BLaER1 (cell line): ENCODE data around the gene ADAT1.
A peak's percentile ranks its signal among the peaks of the same experiment; 100 is the strongest.

Experiments
- H3K27ac ChIP-seq: shearing (Covaris generic); formaldehyde crosslinking; 2 replicates; pipeline ENCODE4 v1.8.1; 2022
- H3K27me3 ChIP-seq: shearing (Covaris generic); formaldehyde crosslinking; 2 replicates; pipeline ENCODE4 v1.8.1; 2022
- H3K36me3 ChIP-seq: shearing (Covaris generic); formaldehyde crosslinking; 2 replicates; pipeline ENCODE4 v1.8.1; 2022
- H3K4me1 ChIP-seq: shearing (Covaris generic); formaldehyde crosslinking; 2 replicates; pipeline ENCODE4 v1.8.1; 2022
- H3K4me2 ChIP-seq: shearing (Covaris generic); formaldehyde crosslinking; 2 replicates; pipeline ENCODE4 v1.8.1; 2022
- H3K4me3 ChIP-seq: shearing (Covaris generic); formaldehyde crosslinking; 2 replicates; pipeline ENCODE4 v1.8.1; 2022
- H3K9ac ChIP-seq: shearing (Covaris generic); formaldehyde crosslinking; 2 replicates; pipeline ENCODE4 v1.8.1; 2022
- H3K9me3 ChIP-seq: shearing (Covaris generic); formaldehyde crosslinking; 2 replicates; pipeline ENCODE4 v1.8.1; 2022
- H4K20me1 ChIP-seq: shearing (Covaris generic); formaldehyde crosslinking; 2 replicates; pipeline ENCODE4 v1.8.1; 2022
- Cebpa-rat ChIP-seq: shearing (Covaris generic); IDR thresholded peaks from 2 replicates; pipeline ENCODE4 v1.8.1; 2022

The ADAT1 gene

DNA sequence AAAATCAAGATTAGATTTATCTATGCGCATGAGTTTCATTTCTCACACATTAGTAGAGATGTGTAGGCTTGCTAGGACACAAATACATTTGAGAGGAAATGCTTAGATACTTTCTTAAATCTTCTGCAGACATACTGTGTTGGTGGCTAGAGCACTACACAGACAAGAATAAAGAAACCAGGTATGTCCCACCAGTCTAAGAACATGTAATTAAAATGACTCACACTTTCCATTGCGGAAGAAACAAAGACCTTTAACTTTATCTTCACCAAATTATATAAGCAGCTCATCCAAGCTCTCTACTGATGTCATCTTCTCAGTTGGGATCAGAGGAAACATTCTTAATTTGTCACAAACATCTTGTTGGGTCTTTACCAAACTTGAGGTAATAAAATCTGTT is 44.4 kb downstream of the ADAT1 start:
- Histone ChIP-seq H3K27ac (no peak overlapping the region), H3K36me3 (peaks cover 67% of the 10 kb centered on the region)

DNA sequence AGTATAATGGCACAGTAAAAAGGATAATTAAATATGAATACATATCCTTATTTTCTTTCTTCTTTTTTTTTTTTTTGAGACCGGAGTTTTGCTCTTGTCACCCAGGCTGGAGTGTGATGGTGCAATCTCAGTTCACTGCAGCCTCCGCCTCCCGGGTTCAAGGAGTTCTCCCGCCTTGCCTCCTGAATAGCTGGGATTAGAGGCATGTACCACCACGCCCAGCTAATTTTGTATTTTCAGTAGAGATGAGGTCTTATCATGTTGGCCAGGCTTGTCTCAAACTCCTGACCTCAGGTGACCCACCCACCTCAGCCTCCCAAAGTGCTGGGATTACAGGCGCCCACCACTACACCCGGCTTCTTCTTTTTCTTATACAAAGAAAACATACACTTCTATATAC is 44.9 kb downstream of the ADAT1 start:
- H3K36me3 ChIP-seq = peaks cover 72% of the 10 kb centered on the region
- no peak for TF ChIP-seq Cebpa-rat

More for the DNA sequence above, 44.4 kb downstream of the ADAT1 start:
- Histone ChIP-seq H3K4me1 (peaks cover 24% of the 10 kb centered on the region), H3K4me2 (peak overlapping the region; percentile 30), H4K20me1 (peaks cover 42% of the 10 kb centered on the region), H3K9me3 (no peaks in the 10 kb centered on the region), H3K4me3 (no peak overlapping the region), H3K9ac (no peak overlapping the region), H3K27me3 (no peaks in the 10 kb centered on the region)
- no peak for TF ChIP-seq Cebpa-rat

DNA sequence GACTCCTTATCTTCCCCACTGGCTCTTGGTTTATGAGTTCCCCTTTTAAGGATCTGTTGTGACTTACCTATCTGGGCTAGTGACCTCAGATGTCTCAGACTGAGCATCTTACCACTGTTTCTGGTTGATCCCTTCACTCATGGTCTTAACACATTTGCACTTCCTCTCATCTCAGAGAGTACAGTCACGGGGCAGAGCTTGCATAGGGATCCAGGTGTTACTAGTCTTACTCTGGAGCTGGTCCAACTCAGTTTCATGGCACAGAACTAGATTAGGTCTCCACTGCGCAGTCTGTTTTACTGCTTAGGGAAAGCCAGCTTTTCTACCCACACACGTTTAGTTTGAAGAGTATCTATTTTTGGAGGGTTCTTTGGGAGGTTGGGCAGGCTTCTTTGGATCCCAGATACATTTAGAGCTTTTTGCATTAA is 46.7 kb downstream of the ADAT1 start:
- Histone ChIP-seq H3K36me3 (peaks cover 90% of the 10 kb centered on the region), H3K27me3 (no peaks in the 10 kb centered on the region), H3K4me1 (peaks cover 24% of the 10 kb centered on the region), H3K4me2 (no peak overlapping the region), H4K20me1 (peaks cover 65% of the 10 kb centered on the region), H3K27ac (no peak overlapping the region), H3K4me3 (no peak overlapping the region), H3K9me3 (no peaks in the 10 kb centered on the region), H3K9ac (no peak overlapping the region)
- no peak for TF ChIP-seq Cebpa-rat

More for the DNA sequence above, 44.9 kb downstream of the ADAT1 start:
- H3K4me3 ChIP-seq = no peak overlapping the region
- H4K20me1 ChIP-seq = peaks cover 47% of the 10 kb centered on the region
- no peaks in the 10 kb centered on the region for H3K27me3 ChIP-seq
- H3K4me2 ChIP-seq = no peak overlapping the region
- H3K27ac ChIP-seq = no peak overlapping the region
- no peaks in the 10 kb centered on the region for H3K9me3 ChIP-seq
- peaks cover 24% of the 10 kb centered on the region for H3K4me1 ChIP-seq
- H3K9ac ChIP-seq = no peak overlapping the region

DNA sequence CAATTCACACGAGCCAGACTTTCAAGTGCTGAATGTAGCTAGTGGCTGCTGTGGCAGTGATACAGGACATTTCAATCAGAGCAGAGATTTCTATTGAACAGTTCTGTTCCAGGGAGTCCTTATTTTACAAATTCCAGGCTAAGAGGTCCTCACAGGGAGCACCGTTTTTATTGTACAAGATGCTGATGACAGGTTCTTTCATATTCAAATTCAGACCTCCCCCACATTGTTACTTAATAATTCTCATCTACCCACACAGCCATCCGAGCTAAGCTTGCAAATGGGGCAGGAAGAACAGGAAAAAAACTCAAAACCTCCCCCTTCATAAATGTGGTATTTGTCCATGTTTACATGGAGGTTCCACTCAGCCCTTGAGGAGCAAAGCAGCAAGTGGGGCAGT is 47.1 kb downstream of the ADAT1 start:
- no peak overlapping the region for H3K4me2 ChIP-seq
- H3K4me3 ChIP-seq = no peak overlapping the region
- H4K20me1 ChIP-seq = peaks cover 69% of the 10 kb centered on the region
- H3K36me3 ChIP-seq = peaks cover 95% of the 10 kb centered on the region
- H3K27ac ChIP-seq = no peak overlapping the region
- H3K9ac ChIP-seq = no peak overlapping the region
- TF ChIP-seq Cebpa-rat = no peak
- H3K4me1 ChIP-seq = peaks cover 24% of the 10 kb centered on the region
- no peaks in the 10 kb centered on the region for H3K27me3 ChIP-seq
- H3K9me3 ChIP-seq = no peaks in the 10 kb centered on the region

DNA sequence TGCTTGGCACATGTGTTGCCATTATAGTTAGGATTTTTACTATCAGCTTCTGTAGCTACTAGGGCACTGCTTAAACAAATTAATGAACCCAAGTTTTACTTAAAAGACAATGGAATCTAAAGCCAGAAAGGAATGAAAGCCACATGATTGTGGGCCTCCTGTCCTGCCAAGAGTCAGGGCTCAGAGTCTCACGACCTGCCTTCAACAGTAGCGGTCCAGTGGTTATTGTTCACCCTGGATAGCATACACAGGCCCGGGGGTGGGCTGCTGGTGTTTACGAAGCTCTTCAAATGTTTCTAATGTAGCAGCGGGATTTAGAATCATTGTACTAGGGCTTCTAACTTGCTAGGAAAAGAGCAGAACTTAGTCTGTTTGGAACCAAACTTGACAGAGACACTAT is 49.1 kb downstream of the ADAT1 start:
- Histone ChIP-seq H3K27ac (no peak overlapping the region), H3K36me3 (peaks cover 100% of the 10 kb centered on the region), H3K4me1 (peaks cover 28% of the 10 kb centered on the region), H3K27me3 (no peaks in the 10 kb centered on the region), H3K4me3 (no peak overlapping the region), H3K9ac (no peak overlapping the region), H4K20me1 (peaks cover 89% of the 10 kb centered on the region), H3K9me3 (no peaks in the 10 kb centered on the region), H3K4me2 (no peak overlapping the region)
- no peak for TF ChIP-seq Cebpa-rat

DNA sequence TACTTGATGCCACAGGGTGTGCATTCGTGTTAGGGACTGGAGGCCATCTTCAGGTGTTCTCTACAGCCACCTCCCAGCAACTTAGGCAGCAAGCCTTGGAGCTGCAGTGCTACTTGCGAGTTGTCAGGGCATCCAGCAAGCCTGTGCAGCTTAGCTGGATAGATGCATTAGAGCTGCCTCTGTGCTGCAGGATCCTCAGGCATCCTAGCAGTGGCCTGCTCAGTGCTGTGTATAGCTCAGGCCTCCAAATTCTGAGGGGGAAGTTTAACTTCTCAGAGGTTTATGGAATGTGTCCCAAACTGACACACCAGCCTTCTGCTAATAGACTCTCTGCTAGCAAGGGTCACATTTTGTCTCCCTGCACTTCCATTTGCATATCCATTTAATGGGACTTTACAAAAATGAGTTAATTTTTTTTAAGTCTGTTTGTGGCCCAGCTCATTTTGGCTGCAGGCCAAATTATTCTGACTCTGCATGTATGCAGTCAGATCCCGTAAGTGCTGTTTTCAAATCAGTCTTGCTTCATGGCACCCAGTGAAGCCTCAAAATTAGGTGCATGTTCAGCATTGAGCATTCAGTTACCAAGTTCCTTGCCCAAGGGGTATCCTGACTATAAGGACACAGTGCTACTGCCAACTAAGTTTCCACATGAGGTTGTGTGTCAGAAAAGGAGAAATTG is 50.1 kb downstream of the ADAT1 start:
- H3K9ac ChIP-seq = no peak overlapping the region
- no peaks in the 10 kb centered on the region for H3K27me3 ChIP-seq
- H3K27ac ChIP-seq = no peak overlapping the region
- TF ChIP-seq Cebpa-rat = no peak
- H3K4me2 ChIP-seq = no peak overlapping the region
- H4K20me1 ChIP-seq = peaks cover 97% of the 10 kb centered on the region
- peaks cover 28% of the 10 kb centered on the region for H3K4me1 ChIP-seq
- H3K36me3 ChIP-seq = peaks cover 100% of the 10 kb centered on the region
- no peak overlapping the region for H3K4me3 ChIP-seq
- H3K9me3 ChIP-seq = no peaks in the 10 kb centered on the region

DNA sequence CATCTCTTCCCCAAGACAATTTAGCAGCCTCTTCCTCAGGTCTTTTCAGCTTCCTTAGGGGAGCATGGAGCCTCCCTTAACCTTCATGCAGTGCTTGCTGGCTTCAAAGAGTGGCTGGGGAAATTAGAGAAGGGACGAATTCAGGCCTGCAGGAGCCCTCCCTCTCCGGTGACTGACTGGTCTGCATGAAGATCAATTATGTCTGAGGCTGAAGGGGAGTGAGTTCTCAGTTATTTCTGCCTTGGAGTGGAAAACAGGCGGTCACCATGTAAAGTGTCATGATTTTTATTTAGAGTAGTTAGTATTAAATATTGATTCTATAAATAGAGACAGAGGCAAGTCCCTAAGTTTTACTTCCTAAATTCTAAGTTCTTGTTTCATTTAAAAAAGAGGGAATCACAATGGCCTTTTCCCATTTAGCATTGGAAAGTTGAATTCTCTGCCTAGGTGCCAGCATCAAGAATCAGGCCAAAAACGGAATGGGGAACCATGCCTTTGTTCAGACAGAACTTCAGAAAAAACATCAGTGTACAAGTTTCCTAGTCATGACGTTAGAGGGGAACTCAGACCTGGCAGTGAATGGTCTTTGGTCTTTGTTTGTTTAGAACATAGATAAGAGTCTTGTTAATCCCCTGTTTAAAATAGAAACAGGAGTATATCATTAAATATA is 52.5 kb downstream of the ADAT1 start:
- Histone ChIP-seq H3K4me3 (no peak overlapping the region), H3K4me1 (peaks cover 43% of the 10 kb centered on the region), H3K36me3 (peaks cover 82% of the 10 kb centered on the region), H3K27me3 (no peaks in the 10 kb centered on the region), H4K20me1 (peaks cover 92% of the 10 kb centered on the region), H3K4me2 (no peak overlapping the region), H3K27ac (no peak overlapping the region), H3K9ac (0 out of 2 replicates have a peak overlapping the region, but pooled peaks have one; percentile 0), H3K9me3 (no peaks in the 10 kb centered on the region)
- no peak for TF ChIP-seq Cebpa-rat

DNA sequence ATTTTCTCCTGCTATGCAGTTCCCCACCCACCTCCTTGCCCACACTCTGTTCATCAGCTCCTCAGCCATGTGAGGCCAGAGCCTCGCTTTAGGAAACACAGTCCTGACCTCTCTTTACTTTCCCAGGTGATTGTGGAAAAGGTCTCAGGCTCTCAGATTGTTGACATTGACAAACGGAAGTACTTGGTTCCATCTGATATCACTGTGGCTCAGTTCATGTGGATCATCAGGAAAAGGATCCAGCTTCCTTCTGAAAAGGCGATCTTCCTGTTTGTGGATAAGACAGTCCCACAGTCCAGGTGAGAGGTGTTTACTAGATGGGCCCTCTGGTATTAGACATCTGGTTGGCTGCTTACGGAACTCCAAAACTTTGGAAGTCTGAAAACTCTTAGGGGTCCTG is 55.2 kb downstream of the ADAT1 start:
- H4K20me1 ChIP-seq = peaks cover 66% of the 10 kb centered on the region
- no peak overlapping the region for H3K27ac ChIP-seq
- no peak for TF ChIP-seq Cebpa-rat
- no peaks in the 10 kb centered on the region for H3K27me3 ChIP-seq
- H3K36me3 ChIP-seq = peaks cover 56% of the 10 kb centered on the region
- peaks cover 55% of the 10 kb centered on the region for H3K4me1 ChIP-seq
- peak overlapping the region; percentile 25; the same call in 1 of the 2 replicates for H3K9ac ChIP-seq
- no peaks in the 10 kb centered on the region for H3K9me3 ChIP-seq
- H3K4me3 ChIP-seq = peak overlapping the region; percentile 94; the same call in 1 of the 2 replicates
- H3K4me2 ChIP-seq = peak overlapping the region; percentile 99

GRCh38 chr16:75566758-75567255 is 56.3 kb downstream of the ADAT1 start:
- Histone ChIP-seq H3K4me3 (peak overlapping the region; percentile 94), H4K20me1 (peaks cover 55% of the 10 kb centered on the region), H3K27ac (peak overlapping the region; percentile 75), H3K9ac (peak overlapping the region; percentile 87), H3K27me3 (no peaks in the 10 kb centered on the region), H3K36me3 (peaks cover 45% of the 10 kb centered on the region), H3K4me2 (peak overlapping the region; percentile 99), H3K9me3 (no peaks in the 10 kb centered on the region), H3K4me1 (peaks cover 55% of the 10 kb centered on the region)
- no peak for TF ChIP-seq Cebpa-rat
